Stimulated activated CD4-positive, alpha-beta T cell treated with anti-CD3 and anti-CD28 coated beads, Interleukin-1b, Interleukin-23, amount 100 ng/mL, for 24 hours (primary cell): Measurements from ENCODE around the gene CRISP2.
"Not testable (repeated sequence)": the region's sequence is repeated elsewhere in the genome, so short reads cannot be mapped to it uniquely, and the experiment has no call there.

Experiments used
- DNase-seq, 4 experiments: peaks; one replicate each; pipeline ENCODE4 v3.0.0-alpha.2; 2020; ENCODE audit warnings: low read depth in 4 of 4, low spot score in 1 of 4

Gene CRISP2, protein sequence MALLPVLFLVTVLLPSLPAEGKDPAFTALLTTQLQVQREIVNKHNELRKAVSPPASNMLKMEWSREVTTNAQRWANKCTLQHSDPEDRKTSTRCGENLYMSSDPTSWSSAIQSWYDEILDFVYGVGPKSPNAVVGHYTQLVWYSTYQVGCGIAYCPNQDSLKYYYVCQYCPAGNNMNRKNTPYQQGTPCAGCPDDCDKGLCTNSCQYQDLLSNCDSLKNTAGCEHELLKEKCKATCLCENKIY

GRCh38 chr6:49713346-49713745 is at the start of gene CRISP2:
CRISP2 (minus strand) TSS chr6:49713543; CDS start chr6:49709196, 4,347 bp downstream.
- DNase-seq, result no peak

DNA sequence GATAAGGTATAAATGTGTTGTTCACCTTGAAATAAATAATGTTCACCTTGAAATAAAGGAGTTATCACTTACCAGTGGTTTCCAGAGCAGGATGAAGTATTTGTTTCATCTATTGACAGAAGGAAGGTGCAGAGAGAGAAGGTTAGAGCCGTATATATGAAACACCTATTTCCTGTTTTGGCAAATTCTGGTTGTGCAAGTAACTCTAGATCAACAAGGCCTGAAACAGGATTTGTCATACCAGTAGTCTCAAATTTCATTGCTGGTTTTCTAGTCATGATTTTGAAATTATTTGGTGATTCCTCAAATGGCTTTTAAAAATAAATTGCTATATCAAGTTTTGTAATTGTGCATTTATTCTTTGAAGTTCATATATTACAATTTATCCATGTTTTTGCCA is 30.9 kb upstream of the CRISP2 start, which contains the start of gene CRISP3:
CRISP3 (minus strand) TSS at position 130 of the 400 bp plus-strand sequence; CDS start at position 109, 21 bp downstream.
- no peak for DNase-seq

DNA sequence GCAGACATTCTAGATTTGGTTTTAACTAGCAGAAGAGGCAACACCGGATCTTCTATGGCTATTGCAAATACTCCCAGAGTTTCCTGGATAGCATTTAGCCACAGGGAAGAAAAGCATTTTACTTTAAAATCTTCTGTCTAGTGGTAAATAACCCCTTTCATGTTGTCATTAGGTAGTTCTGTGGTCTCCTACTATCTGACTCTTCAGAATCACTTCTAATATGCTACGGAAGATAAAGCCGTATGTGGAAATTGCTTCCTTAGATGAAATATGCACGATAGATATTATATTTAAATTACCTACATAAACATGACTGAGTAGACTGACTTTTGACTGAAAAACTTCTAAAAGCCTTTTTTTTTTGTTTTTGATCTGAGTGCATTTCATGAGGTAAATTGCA is 30.1 kb upstream of the CRISP2 start:
- DNase-seq, result no peak

DNA sequence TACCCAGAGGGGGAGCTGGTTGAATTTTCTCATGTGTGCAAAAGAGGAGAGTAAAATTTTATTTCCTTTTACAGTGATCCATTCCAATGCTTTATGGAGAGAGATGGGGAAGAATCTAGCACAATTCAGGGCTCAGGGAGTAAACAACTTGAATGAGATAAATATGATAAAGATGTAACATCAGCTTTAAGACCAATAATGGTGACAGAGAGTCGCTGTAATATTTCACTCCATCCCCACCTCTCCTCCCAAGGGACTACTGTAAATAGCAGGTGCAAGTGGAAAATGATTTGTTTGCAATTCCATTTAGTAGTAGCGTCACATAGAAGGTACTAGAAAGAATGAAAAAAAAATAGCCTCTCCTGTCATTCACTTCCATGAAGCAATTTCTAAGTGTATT is 26.1 kb upstream of the CRISP2 start:
- no peak for DNase-seq

DNA sequence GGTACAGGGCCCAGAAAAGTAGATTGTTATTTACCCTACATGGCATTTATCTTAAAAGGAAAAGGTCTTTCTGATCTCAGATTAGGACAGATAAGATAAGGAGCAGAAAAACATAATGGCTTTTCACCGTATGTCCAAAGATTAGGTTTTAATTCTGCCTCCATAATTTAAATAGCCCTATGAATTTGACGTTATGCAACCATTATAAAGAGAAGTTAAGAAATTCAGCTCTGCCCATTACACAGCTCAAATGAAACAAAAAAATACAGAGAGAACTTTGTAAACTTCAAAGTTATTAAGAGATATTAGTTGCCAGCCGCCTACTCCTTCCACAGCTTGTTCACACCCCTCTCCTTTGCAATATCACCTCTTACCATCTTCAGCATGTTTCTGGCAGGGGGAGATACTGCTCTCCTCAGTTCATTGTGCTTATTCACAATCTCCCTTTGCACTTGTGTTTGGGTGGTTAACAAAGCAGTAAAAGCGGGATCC is 22.7 kb upstream of the CRISP2 start:
- no peak for DNase-seq

GRCh38 chr6:49733680-49734079 is 20.3 kb upstream of the CRISP2 start:
- no peak for DNase-seq

DNA sequence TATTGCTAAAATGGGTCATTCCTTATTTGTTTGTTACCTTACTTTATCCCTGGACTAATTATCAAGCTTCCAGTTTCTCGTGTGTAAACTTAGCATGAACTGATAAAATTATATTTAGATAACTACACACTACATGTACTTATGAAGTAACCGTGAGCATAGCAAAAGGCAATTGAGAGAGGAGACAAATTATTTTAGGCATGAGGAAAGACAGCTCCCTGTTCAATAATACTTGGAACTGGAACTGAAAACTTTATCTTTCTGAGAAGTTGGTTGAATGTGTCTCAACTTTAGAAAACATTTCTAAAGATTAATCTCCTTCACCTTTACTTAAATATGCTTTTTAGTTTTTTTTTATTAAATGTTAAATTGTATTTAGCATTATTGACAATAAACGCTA is 19.4 kb upstream of the CRISP2 start:
- DNase-seq, result no peak

- no peak for DNase-seq
Measured at GRCh38 chr6:49730251-49730650, 16.9 kb upstream of the CRISP2 start.

DNA sequence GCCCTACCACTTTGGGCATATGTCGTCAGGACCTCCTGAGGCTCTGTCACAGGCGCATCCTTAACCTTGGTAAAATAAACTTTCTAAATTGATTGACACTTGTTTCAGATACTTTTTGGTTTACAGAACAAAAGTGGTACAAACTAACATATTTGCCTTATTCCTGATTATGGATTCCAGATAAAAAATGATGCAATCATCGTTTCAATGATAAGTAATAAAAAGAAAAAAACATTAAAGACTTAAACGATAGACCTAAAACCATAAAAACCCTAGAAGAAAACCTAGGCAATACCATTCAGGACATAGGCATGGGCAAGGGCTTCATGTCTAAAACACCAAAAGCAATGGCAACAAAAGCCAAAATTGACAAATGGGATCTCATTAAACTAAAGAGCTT is 10.6 kb upstream of the CRISP2 start:
- not testable (repeated sequence) for DNase-seq

GRCh38 chr6:49721297-49721696 is 8.0 kb upstream of the CRISP2 start:
- no peak for DNase-seq

DNA sequence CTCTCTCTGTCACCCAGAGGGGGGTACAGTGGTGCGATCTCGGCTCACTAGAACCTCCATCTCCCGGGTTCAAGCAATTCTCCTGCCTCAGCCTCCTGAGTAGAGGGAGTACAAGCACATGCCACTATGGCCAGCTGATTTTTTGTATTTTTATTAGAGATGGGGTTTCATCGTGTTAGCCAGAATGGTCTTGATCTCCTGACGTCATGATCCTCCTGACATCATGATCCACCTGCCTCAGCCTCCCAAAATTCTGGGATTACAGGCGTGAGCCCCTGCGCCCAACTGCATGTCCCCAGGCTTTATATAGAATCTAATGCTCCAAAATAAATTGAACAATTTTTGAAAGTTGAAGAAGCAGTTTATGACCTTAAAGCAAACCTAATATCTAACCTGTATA is 7.0 kb upstream of the CRISP2 start:
- DNase-seq, result no peak

- DNase-seq, result no peak
Measured at GRCh38 chr6:49698478-49698877, 14.9 kb downstream of the CRISP2 start.

- no peak for DNase-seq
Measured at GRCh38 chr6:49693512-49693911, 19.8 kb downstream of the CRISP2 start.

DNA sequence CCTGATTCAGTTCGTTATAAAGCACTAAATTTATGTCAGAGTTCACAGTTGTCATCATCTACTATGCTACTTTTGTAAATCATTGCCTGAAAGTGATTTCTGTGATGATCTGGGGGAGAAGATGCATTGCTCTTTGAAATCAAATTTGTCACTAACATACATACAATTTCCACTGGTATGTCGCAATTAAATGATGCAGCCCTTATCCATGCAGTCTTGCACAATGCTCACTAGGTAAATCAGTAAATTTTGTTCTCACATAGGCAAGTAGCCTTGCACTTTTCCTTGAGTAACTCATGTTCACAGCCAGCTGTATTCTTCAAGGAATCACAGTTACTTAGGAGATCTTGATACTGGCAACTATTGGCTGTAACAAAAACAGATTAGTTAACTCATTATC is 20.8 kb downstream of the CRISP2 start:
- no peak for DNase-seq

DNA sequence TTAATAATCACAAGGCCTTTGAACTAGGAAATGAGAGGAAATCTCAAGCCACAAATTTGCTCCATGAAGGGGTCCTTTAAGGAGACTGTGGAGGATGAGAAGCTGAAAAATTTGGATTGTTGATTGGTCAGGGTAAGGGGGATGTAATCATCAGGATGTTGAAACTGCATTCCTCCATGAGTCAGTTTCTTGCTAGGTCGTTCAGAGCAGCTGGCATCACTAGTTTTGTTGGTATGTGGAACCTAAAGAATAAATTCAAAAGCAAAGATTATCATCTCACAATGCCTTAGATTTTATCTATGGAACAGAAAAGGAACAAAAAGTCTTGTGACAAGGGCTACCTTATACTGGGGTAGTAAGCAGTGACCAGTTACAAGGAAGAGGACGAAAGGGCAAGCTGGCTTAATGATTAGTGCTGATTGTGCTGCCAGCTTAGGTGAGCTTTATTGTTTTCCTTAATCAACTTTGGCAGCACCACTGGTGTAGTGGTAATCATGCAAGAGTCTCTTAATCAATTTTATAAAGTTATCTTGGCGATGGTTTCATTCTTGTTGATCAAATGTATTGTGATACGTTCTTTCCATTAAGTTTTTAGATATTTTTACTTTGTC is 36.6 kb downstream of the CRISP2 start:
- DNase-seq, result no peak

- no peak for DNase-seq
Measured at GRCh38 chr6:49675816-49676215, 37.5 kb downstream of the CRISP2 start.

- DNase-seq, result no peak
Measured at GRCh38 chr6:49668083-49668511, 45.2 kb downstream of the CRISP2 start.

GRCh38 chr6:49666930-49667757 is 46.2 kb downstream of the CRISP2 start:
- no peak for DNase-seq

GRCh38 chr6:49666480-49666879 is 46.9 kb downstream of the CRISP2 start:
- DNase-seq, result no peak

- DNase-seq, result no peak
Measured at GRCh38 chr6:49664817-49665216, 48.5 kb downstream of the CRISP2 start.

GRCh38 chr6:49664054-49664453 is 49.3 kb downstream of the CRISP2 start:
- DNase-seq, result not testable (repeated sequence)

DNA sequence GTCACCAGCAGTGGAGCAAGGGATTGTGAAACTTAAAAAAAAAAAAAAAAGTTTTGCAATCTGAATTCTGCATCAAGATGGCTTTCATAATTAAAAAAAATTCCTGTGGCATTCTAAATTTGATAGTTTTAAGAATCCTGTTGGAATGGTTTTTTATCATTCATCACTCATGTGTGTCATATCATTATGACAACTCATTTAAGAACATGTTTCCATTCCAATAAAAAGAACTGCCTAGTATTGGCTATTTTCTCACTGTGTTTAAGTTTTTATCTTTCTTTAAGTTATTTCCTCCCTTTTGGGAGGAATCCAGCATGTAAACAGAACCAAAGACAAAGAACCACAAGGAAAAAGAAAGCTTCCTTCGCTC is 50.5 kb downstream of the CRISP2 start:
- no peak for DNase-seq
